SU-DHL-6 (cell line): Measurements from ENCODE around the gene FGFR3.
A peak's percentile ranks its signal among the peaks of the same experiment; 100 is the strongest.

Source experiments
- H2AFZ ChIP-seq: fragments of 200-600 bp; sonication (generic); 2 replicates; pipeline ENCODE4 v1.6.1; 2014; ENCODE audit warnings: low read depth, mild to moderate bottlenecking, moderate library complexity, mixed read lengths, antibody characterized with exemption, low read length; ENCODE audit not compliant: severe bottlenecking
- H3F3A ChIP-seq: fragments of 200-600 bp; shearing (Covaris generic); 2 replicates; pipeline ENCODE4 v1.6.0; 2016; ENCODE audit warnings: antibody characterized with exemption, mild to moderate bottlenecking; ENCODE audit not compliant: insufficient read depth
- H3K27ac ChIP-seq: fragments of 200-600 bp; sonication (generic); 2 replicates; pipeline ENCODE4 v1.5.1; 2016; ENCODE audit warnings: low read depth, mild to moderate bottlenecking, low read length, moderate library complexity, mixed read lengths
- H3K27me3 ChIP-seq: fragments of 200-600 bp; sonication (generic), shearing (Covaris generic); 2 replicates; pipeline ENCODE4 v1.6.0; 2014; ENCODE audit warnings: mild to moderate bottlenecking, low read length
- H3K36me3 ChIP-seq: fragments of 200-600 bp; sonication (generic); 2 replicates; pipeline ENCODE4 v1.6.1; 2014; ENCODE audit warnings: mild to moderate bottlenecking, low read length, mixed read lengths
- H3K4me2 ChIP-seq: fragments of 300-600, 200-600 bp; shearing (Covaris generic), sonication (generic); 2 replicates; pipeline ENCODE4 v1.6.0; 2014; ENCODE audit warnings: low read length, low read depth, mild to moderate bottlenecking; ENCODE audit not compliant: poor library complexity, severe bottlenecking
- H3K4me3 ChIP-seq: fragments of 200-600 bp; sonication (generic); 2 replicates; pipeline ENCODE4 v1.5.1; 2014; ENCODE audit warnings: antibody characterized with exemption, low read length, mild to moderate bottlenecking, mixed read lengths; ENCODE audit not compliant: insufficient read depth, poor library complexity, severe bottlenecking
- H3K79me2 ChIP-seq: fragments of 200-600 bp; sonication (generic); 2 replicates; pipeline ENCODE4 v1.6.1; 2014; ENCODE audit warnings: mild to moderate bottlenecking, low read length, moderate library complexity; ENCODE audit not compliant: insufficient read depth
- H3K9ac ChIP-seq: fragments of 200-600 bp; sonication (generic); 2 replicates; pipeline ENCODE4 v1.7.0; 2014; ENCODE audit warnings: mild to moderate bottlenecking, low read length
- H3K9me2 ChIP-seq: fragments of 200-600 bp; sonication (generic); replicated peaks from 2 replicates; pipeline ENCODE4 v1.6.1; 2014; ENCODE audit warnings: low read length; ENCODE audit not compliant: insufficient read depth
- H3K9me3 ChIP-seq: fragments of 200-600 bp; sonication (generic); 2 replicates; pipeline ENCODE4 v1.6.1; 2014; ENCODE audit warnings: low read length, mixed read lengths; ENCODE audit not compliant: insufficient read depth
- H4K20me1 ChIP-seq: fragments of 200-600 bp; sonication (generic); 2 replicates; pipeline ENCODE4 v1.6.1; 2014; ENCODE audit warnings: low read depth, mild to moderate bottlenecking, antibody characterized with exemption, low read length, moderate library complexity, mixed read lengths
- EZH2phosphoT487 ChIP-seq: fragments of 200-600 bp; sonication (generic), shearing (Covaris generic); conservative IDR thresholded peaks from 2 replicates; pipeline ENCODE4 v1.6.1; 2018; ENCODE audit warnings: mild to moderate bottlenecking, antibody characterized with exemption, low read length, moderate library complexity, mixed read lengths
- TF ChIP-seq, protein P1 (sequence below): fragments of 200-600 bp; sonication (generic); IDR thresholded peaks from one replicate; pipeline ENCODE4 v1.5.1; 2017; ENCODE audit warnings: antibody characterized with exemption, mild to moderate bottlenecking, low read length, moderate library complexity; ENCODE audit not compliant: insufficient read depth, poor library complexity, severe bottlenecking

FGFR3 gene

DNA sequence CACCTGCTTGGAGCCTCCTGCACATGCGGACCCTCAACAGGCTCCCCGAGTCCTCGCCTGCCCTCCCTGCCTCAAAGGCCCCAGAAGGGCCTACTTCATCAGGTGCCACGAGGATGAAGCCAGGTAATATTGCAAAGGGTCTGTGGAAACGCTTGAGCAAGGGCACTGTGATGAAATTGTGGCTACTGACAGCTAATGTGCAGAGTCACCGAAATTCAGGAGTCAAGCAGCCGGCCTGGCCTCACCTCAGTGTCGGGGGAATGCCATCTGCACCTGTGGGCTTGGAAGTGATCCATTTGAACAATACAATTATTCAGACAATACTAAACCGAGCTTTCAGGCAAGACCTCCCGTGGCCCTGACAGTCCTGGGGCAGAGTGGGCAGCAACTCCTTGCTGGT, 3.1 kb upstream of the FGFR3 start:
- no peaks in the 10 kb centered on the region for H3K9me2 ChIP-seq
- H3K4me2 ChIP-seq, result no peak overlapping the region
- no peaks in the 10 kb centered on the region for H3F3A ChIP-seq
- H3K27me3 ChIP-seq, result no peaks in the 10 kb centered on the region
- H4K20me1 ChIP-seq, result no peaks in the 10 kb centered on the region
- H3K36me3 ChIP-seq, result no peaks in the 10 kb centered on the region
- no peaks in the 10 kb centered on the region for H3K9me3 ChIP-seq
- no peaks in the 10 kb centered on the region for H3K79me2 ChIP-seq
- H3K27ac ChIP-seq, result no peak overlapping the region
- H3K4me3 ChIP-seq, result no peak overlapping the region
- H2AFZ ChIP-seq, result no peak overlapping the region
- no peak overlapping the region for H3K9ac ChIP-seq
- no peak for TF ChIP-seq EZH2phosphoT487
- TF ChIP-seq, protein P1, sequence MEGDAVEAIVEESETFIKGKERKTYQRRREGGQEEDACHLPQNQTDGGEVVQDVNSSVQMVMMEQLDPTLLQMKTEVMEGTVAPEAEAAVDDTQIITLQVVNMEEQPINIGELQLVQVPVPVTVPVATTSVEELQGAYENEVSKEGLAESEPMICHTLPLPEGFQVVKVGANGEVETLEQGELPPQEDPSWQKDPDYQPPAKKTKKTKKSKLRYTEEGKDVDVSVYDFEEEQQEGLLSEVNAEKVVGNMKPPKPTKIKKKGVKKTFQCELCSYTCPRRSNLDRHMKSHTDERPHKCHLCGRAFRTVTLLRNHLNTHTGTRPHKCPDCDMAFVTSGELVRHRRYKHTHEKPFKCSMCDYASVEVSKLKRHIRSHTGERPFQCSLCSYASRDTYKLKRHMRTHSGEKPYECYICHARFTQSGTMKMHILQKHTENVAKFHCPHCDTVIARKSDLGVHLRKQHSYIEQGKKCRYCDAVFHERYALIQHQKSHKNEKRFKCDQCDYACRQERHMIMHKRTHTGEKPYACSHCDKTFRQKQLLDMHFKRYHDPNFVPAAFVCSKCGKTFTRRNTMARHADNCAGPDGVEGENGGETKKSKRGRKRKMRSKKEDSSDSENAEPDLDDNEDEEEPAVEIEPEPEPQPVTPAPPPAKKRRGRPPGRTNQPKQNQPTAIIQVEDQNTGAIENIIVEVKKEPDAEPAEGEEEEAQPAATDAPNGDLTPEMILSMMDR, result no peak

DNA sequence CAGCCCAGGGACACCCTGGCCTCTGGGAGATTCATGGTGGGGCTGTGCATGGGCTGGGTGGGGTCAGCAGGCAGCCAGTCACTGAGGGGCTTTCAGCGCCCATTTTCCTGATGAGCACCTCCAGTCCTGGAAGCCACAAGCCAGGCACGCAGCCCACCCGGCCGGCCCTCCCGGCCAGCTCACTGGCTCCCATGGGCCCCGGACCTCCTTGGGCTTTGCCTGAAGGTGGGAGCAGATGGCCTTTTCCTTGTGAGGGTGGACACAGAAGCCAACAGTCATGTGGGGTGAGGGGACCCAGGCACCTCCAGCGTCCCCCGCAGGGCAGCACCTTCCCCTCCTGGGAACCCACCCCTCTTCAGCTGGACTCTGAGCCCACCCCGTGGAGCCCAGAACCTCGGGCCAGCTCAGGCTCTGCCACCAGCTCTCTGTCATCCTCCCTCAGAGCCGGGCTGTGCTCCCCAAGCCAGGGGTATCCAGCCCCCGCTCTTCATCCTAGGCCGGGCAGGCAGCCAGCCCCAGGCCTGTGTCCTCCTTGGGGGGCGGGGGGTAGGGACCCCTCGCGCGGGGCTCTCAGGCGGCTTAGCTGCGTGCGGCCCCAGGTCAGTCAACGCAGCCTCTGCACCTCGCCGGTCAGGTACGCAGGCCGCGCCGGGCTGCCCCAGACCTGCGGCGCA, 798 bp upstream of the FGFR3 start:
- Histone ChIP-seq H3K9ac (no peak overlapping the region), H4K20me1 (no peaks in the 10 kb centered on the region), H3K4me2 (no peak overlapping the region), H3K79me2 (no peaks in the 10 kb centered on the region), H3K9me3 (no peaks in the 10 kb centered on the region), H3K27ac (no peak overlapping the region), H3K27me3 (no peaks in the 10 kb centered on the region), H3K4me3 (no peak overlapping the region), H3F3A (no peaks in the 10 kb centered on the region), H3K36me3 (no peaks in the 10 kb centered on the region), H3K9me2 (no peaks in the 10 kb centered on the region), H2AFZ (no peak overlapping the region)
- TF ChIP-seq EZH2phosphoT487, result no peak
- TF ChIP-seq, protein P1, result no peak

DNA sequence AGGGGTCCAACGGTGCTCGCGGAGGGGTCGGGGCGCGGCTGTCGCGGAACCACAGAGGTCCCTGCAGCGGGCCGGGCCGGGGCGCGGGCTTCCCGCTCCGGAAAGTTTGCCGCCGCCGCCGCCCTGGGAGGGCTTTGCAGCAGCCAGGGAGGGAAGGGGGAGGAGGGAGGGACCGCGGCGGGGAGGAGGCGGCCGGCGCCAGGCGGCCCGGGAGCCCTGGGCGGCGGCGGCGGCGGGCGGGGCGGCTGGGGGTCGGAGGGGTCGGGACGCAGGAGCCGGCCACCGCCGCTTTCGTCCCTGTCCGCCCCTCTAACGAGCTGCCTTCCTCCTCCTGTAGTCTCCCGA, 375 bp downstream of the FGFR3 start:
- peak overlapping the region; percentile 20 for H3K4me2 ChIP-seq
- no peaks in the 10 kb centered on the region for H3K9me2 ChIP-seq
- no peak overlapping the region for H3K27ac ChIP-seq
- no peak for TF ChIP-seq EZH2phosphoT487
- TF ChIP-seq, protein P1, result no peak
- no peaks in the 10 kb centered on the region for H3K79me2 ChIP-seq
- H3K36me3 ChIP-seq, result no peaks in the 10 kb centered on the region
- no peaks in the 10 kb centered on the region for H3F3A ChIP-seq
- H2AFZ ChIP-seq, result no peak overlapping the region
- no peaks in the 10 kb centered on the region for H4K20me1 ChIP-seq
- no peaks in the 10 kb centered on the region for H3K9me3 ChIP-seq
- no peaks in the 10 kb centered on the region for H3K27me3 ChIP-seq
- H3K9ac ChIP-seq, result no peak overlapping the region
- H3K4me3 ChIP-seq, result no peak overlapping the region
